Gastroesophageal sphincter (tissue), 4 donors: ENCODE data around the gene EXOC3L4. TPM values are rescaled to one million over a fixed set of nuclear protein-coding genes. Genes with fewer than 3 reads are reported as not detected.

Experiments used
- ATAC-seq: fragments of 150-250 bp; one replicate; pipeline ENCODE4 v1.9.1; 2016; ENCODE audit warnings: mild to moderate bottlenecking, moderate library complexity
- H3K27ac ChIP-seq, 4 donors: fragments of 200-600 bp; sonication (generic) in 3 of 4; 1 replicate in 3 of 4; 2 replicates in 1 of 4; pipeline ENCODE4 v1.5.1; 2016 to 2019
- H3K27me3 ChIP-seq: fragments of 200-600 bp; sonication (generic); one replicate; pipeline ENCODE4 v1.5.1; 2019
- H3K36me3 ChIP-seq, 2 donors: fragments of 200-600 bp; sonication (generic); one replicate each; pipeline ENCODE4 v1.5.1; 2019; ENCODE audit warnings: control low read depth in 1 of 2
- H3K4me1 ChIP-seq, 3 donors: fragments of 200-600 bp; sonication (generic); 1 replicate in 2 of 3; 2 replicates in 1 of 3; pipeline ENCODE4 v1.5.1; 2016 to 2019; ENCODE audit warnings: control low read depth in 2 of 3
- H3K4me3 ChIP-seq, 2 donors: fragments of 200-600 bp; sonication (generic); one replicate each; pipeline ENCODE4 v1.5.1; 2019; ENCODE audit warnings: mild to moderate bottlenecking in 1 of 2, moderate library complexity in 1 of 2
- H3K9me3 ChIP-seq, 3 donors: fragments of 200-600 bp; sonication (generic); one replicate each; pipeline ENCODE4 v1.5.1; 2017 to 2019; ENCODE audit warnings: control low read depth in 2 of 3
- CTCF ChIP-seq, 4 experiments: fragments of 200-600 bp in 2 of 4; fragments of 450-650 bp in 2 of 4; sonication (generic) in 1 of 4; IDR thresholded peaks; one replicate each; pipeline ENCODE4 v1.5.1; 2017 to 2019; ENCODE audit warnings: antibody characterized with exemption in 4 of 4, mild to moderate bottlenecking in 2 of 4, moderate library complexity in 2 of 4
- EP300 ChIP-seq: sonication (generic); formaldehyde crosslinking; IDR thresholded peaks from one replicate; pipeline ENCODE4 v1.6.1; 2017; ENCODE audit warnings: antibody characterized with exemption, mild to moderate bottlenecking
- POLR2A ChIP-seq, 2 donors: fragments of 450-650 bp; IDR thresholded peaks; one replicate each; pipeline ENCODE4 v1.6.1; 2017; ENCODE audit warnings: antibody characterized with exemption in 2 of 2, mild to moderate bottlenecking in 2 of 2, moderate library complexity in 1 of 2
- POLR2AphosphoS5 ChIP-seq: sonication (generic); formaldehyde crosslinking; IDR thresholded peaks from one replicate; pipeline ENCODE4 v1.6.1; 2017; ENCODE audit warnings: antibody characterized with exemption
- WGBS, 2 donors: methylation state at CpG; one replicate each; pipeline ENCODE4 v1.1.5; 2018; ENCODE audit warnings: low coverage in 1 of 2; 5-methylcytosine and 5-hydroxymethylcytosine counted together
- total RNA-seq, 4 donors: library from RNA; depleted of rRNA; stranded (reverse); fragments of >200 nt; gene quantifications; one replicate each; pipeline ENCODE4 v1.1.0, GENCODE V29; 2016

Gene EXOC3L4
- total RNA-seq, 4 donors from 2014 or later: 0.40 to 3.6 (median 0.45) TPM; not detected in 1

GRCh38 chr14:103133210-103134140 is 39.0 kb downstream of the EXOC3L4 start:
- peaks cover 0 to 68% of the 10 kb centered on the region in 2 donors for H3K36me3 ChIP-seq
- H3K9me3 ChIP-seq: no peaks in the 10 kb centered on the region
- H3K27me3 ChIP-seq: peaks cover 3% of the 10 kb centered on the region
- H3K4me1 ChIP-seq: peaks cover 0 to 58% (median 27%) of the 10 kb centered on the region in 3 donors
- ATAC-seq: no peak
- H3K27ac ChIP-seq: no peak overlapping the region
- WGBS, 2 donors: 98 to 100% methylated on average over 1 to 8 of the region's 25 CpGs
- no peak overlapping the region for H3K4me3 ChIP-seq
- TF ChIP-seq POLR2A (IDR thresholded peaks at IDR 0.05): no peak
- no peak for TF ChIP-seq EP300
- no peak for TF ChIP-seq CTCF (IDR thresholded peaks at IDR 0.05)
- no peak for TF ChIP-seq POLR2AphosphoS5

GRCh38 chr14:103134405-103134804 is 39.9 kb downstream of the EXOC3L4 start:
- peaks cover 0 to 68% of the 10 kb centered on the region in 2 donors for H3K36me3 ChIP-seq
- no peak for ATAC-seq
- TF ChIP-seq CTCF (IDR thresholded peaks at IDR 0.05): no peak
- no peak for TF ChIP-seq EP300
- no peak for TF ChIP-seq POLR2AphosphoS5
- no peak for TF ChIP-seq POLR2A (IDR thresholded peaks at IDR 0.05)
- peaks cover 0 to 58% (median 30%) of the 10 kb centered on the region in 3 donors for H3K4me1 ChIP-seq
- H3K4me3 ChIP-seq: no peak overlapping the region
- H3K9me3 ChIP-seq: no peaks in the 10 kb centered on the region
- no peak overlapping the region for H3K27ac ChIP-seq
- peaks cover 12% of the 10 kb centered on the region for H3K27me3 ChIP-seq
- 50 to 100% methylated on average over 2 of the region's 2 CpGs for WGBS, 2 donors

- Histone ChIP-seq H3K9me3 (no peaks in the 10 kb centered on the region), H3K36me3 (peaks cover 0 to 64% of the 10 kb centered on the region in 2 donors), H3K4me3 (no peak overlapping the region), H3K27me3 (peaks cover 17% of the 10 kb centered on the region), H3K4me1 (peaks cover 0 to 57% (median 27%) of the 10 kb centered on the region in 3 donors), H3K27ac (no peak overlapping the region)
- WGBS, 2 donors: 91 to 100% methylated on average over 1 to 8 of the region's 14 CpGs
- ATAC-seq: no peak
- TF ChIP-seq EP300: no peak
- no peak for TF ChIP-seq POLR2A (IDR thresholded peaks at IDR 0.05)
Observed at GRCh38 chr14:103134919-103135318, 40.4 kb downstream of the EXOC3L4 start.

- no peak for TF ChIP-seq POLR2AphosphoS5
- TF ChIP-seq POLR2A (IDR thresholded peaks at IDR 0.05): no peak
- no peak for TF ChIP-seq EP300
- no peak for TF ChIP-seq CTCF (IDR thresholded peaks at IDR 0.05)
- Histone ChIP-seq H3K4me3 (no peak overlapping the region), H3K27me3 (peaks cover 22% of the 10 kb centered on the region), H3K4me1 (peaks cover 0 to 50% (median 22%) of the 10 kb centered on the region in 3 donors), H3K9me3 (no peaks in the 10 kb centered on the region), H3K36me3 (peaks cover 0 to 57% of the 10 kb centered on the region in 2 donors), H3K27ac (no peak overlapping the region)
- no peak for ATAC-seq
- WGBS, 2 donors: 100% methylated on average over 1 of the region's 26 CpGs; no CpG with 5 or more reads in 1 of the 2 donors
Observed at GRCh38 chr14:103135333-103136260, 41.1 kb downstream of the EXOC3L4 start.
